Hematopoietic multipotent progenitor cell treated with erythropoietin and hydrocortisone succinate and interleukin-3 and kit ligand, for 17 days (in vitro differentiated cells): Measurements from ENCODE around the gene NRAS.
"Not testable (repeated sequence)": the region's sequence is repeated elsewhere in the genome, so short reads cannot be mapped to it uniquely, and the experiment has no call there.

ENCODE experiments used
- DNase-seq: peaks from one replicate; pipeline ENCODE4 v3.0.0-alpha.2; 2015; ENCODE audit warnings: low spot score

Gene NRAS

GRCh38 chr1:114716304-114717170, at the start of gene NRAS:
Gene NRAS, minus strand, starts transcription at chr1:114716771. Its CDS starts 611 bp downstream, at chr1:114716160.
- peak; percentile 94 for DNase-seq

GRCh38 chr1:114764689-114765088, 48.1 kb upstream of the NRAS start:
- no peak for DNase-seq

GRCh38 chr1:114758256-114758832, 41.8 kb upstream of the NRAS start:
- no peak for DNase-seq

- peak; percentile 100 for DNase-seq
Observed at GRCh38 chr1:114757455-114758255, 41.1 kb upstream of the NRAS start, which contains the start of gene CSDE1. Gene CSDE1, minus strand, starts transcription at chr1:114757984. Its CDS starts 18,094 bp downstream, at chr1:114739890.

- DNase-seq = peak; percentile 51
Observed at GRCh38 chr1:114756949-114757454, 40.4 kb upstream of the NRAS start.

GRCh38 chr1:114756009-114756892, 39.7 kb upstream of the NRAS start:
- DNase-seq = no peak

GRCh38 chr1:114755006-114755931, 38.7 kb upstream of the NRAS start:
- no peak for DNase-seq

- DNase-seq = not testable (repeated sequence)
Observed at GRCh38 chr1:114753702-114754101, 37.1 kb upstream of the NRAS start.

GRCh38 chr1:114753143-114753542, 36.6 kb upstream of the NRAS start:
- no peak for DNase-seq

- DNase-seq = no peak
Observed at GRCh38 chr1:114750780-114751179, 34.2 kb upstream of the NRAS start.

GRCh38 chr1:114749835-114750234, 33.3 kb upstream of the NRAS start:
- DNase-seq = no peak

- no peak for DNase-seq
Observed at GRCh38 chr1:114746450-114747121, 30.0 kb upstream of the NRAS start.

GRCh38 chr1:114745291-114745690, 28.7 kb upstream of the NRAS start:
- DNase-seq = no peak

GRCh38 chr1:114741963-114742746, 25.6 kb upstream of the NRAS start:
- no peak for DNase-seq

- DNase-seq = no peak
Observed at GRCh38 chr1:114740331-114740730, 23.8 kb upstream of the NRAS start.

- no peak for DNase-seq
Observed at GRCh38 chr1:114737314-114737849, 20.8 kb upstream of the NRAS start.

GRCh38 chr1:114735479-114735878, 18.9 kb upstream of the NRAS start:
- no peak for DNase-seq

GRCh38 chr1:114729782-114730181, 13.2 kb upstream of the NRAS start:
- no peak for DNase-seq

- no peak for DNase-seq
Observed at GRCh38 chr1:114728553-114728952, 12.0 kb upstream of the NRAS start.
